HUDEP-2 (cell line): ENCODE measurements around the gene DNAJC5G.
"Not testable (repeated sequence)": the region's sequence is repeated elsewhere in the genome, so short reads cannot be mapped to it uniquely, and the experiment has no call there.

Experiments
- DNase-seq, 76 experiments: peaks; one replicate each; lab custom pipeline; 2025; ENCODE audit not compliant: unreplicated experiment in 76 of 76; lab: John Stamatoyannopoulos, UW

DNAJC5G gene

GRCh38 chr2:27307545-27308358 is 32.5 kb downstream of the DNAJC5G start:
- DNase-seq = no peak

- DNase-seq = no peak
These were observed 33.2 kb downstream of the DNAJC5G start, which contains the start of gene UCN for GRCh38 chr2:27308359-27308881. TSS of gene UCN (minus strand) at chr2:27308445. CDS start at chr2:27307895, 550 bp downstream.

- DNase-seq = no peak
These were observed 34.4 kb downstream of the DNAJC5G start for GRCh38 chr2:27309651-27310050.

- DNase-seq = no peak
These were observed 36.9 kb downstream of the DNAJC5G start for GRCh38 chr2:27312152-27312551.

GRCh38 chr2:27313882-27314645 is 38.8 kb downstream of the DNAJC5G start:
- DNase-seq = no peak

GRCh38 chr2:27314709-27315108 is 39.5 kb downstream of the DNAJC5G start:
- no peak for DNase-seq

- no peak for DNase-seq
These were observed 39.9 kb downstream of the DNAJC5G start for GRCh38 chr2:27315122-27315521.

- no peak for DNase-seq
These were observed 41.6 kb downstream of the DNAJC5G start for GRCh38 chr2:27316655-27317412.

GRCh38 chr2:27319839-27320238 is 44.6 kb downstream of the DNAJC5G start:
- DNase-seq = not testable (repeated sequence)

- DNase-seq = peak in 54 of 76 experiments; percentile 5 to 77 (median 36)
These were observed 45.8 kb downstream of the DNAJC5G start for GRCh38 chr2:27320958-27321543.

GRCh38 chr2:27322301-27322765 is 47.1 kb downstream of the DNAJC5G start:
- peak in 1 of 76 experiments; percentile 12 for DNase-seq

GRCh38 chr2:27322766-27323595 is 47.7 kb downstream of the DNAJC5G start, which contains the start of gene MPV17:
TSS of gene MPV17 (minus strand) at chr2:27323097. CDS start at chr2:27322517, 580 bp downstream.
- DNase-seq = peak in 74 of 76 experiments; percentile 26 to 93 (median 79)

GRCh38 chr2:27323596-27324285 is 48.5 kb downstream of the DNAJC5G start:
- DNase-seq = peak in 2 of 76 experiments; percentile 11 to 21

- DNase-seq = no peak
These were observed 49.5 kb downstream of the DNAJC5G start for GRCh38 chr2:27324720-27325119.
